Left lung (tissue), 10 donors: ENCODE data around the gene RSPO1. TPM values are rescaled to one million over a fixed set of nuclear protein-coding genes. Genes with fewer than 3 reads are reported as not detected.

Experiments used
- ATAC-seq: fragments of 200-7000 bp; cut with Tn5 transposase; one replicate; pipeline ENCODE4 v1.9.1; 2020; ENCODE audit warnings: moderate library complexity
- DNase-seq, 4 donors: peaks; one replicate each; pipeline ENCODE4 v3.0.0-alpha.2; 2013 to 2020
- H3K27ac ChIP-seq, 2 donors: fragments of 200-600 bp; sonication (generic) in 1 of 2; one replicate each; pipeline versions ENCODE4 v1.5.0 to v1.8.0; 2020 to 2021
- H3K27me3 ChIP-seq, 2 donors: fragments of 200-600 bp; sonication (generic) in 1 of 2; one replicate each; pipeline versions ENCODE4 v1.5.0 to v1.8.0; 2020 to 2021
- H3K36me3 ChIP-seq, 2 donors: fragments of 200-600 bp; sonication (generic) in 1 of 2; one replicate each; pipeline versions ENCODE4 v1.5.0 to v1.8.0; 2020 to 2021
- H3K4me1 ChIP-seq, 2 donors: fragments of 200-600 bp; one replicate each; pipeline ENCODE4 v1.8.0; 2021
- H3K4me3 ChIP-seq, 2 donors: fragments of 200-600 bp; sonication (generic) in 1 of 2; one replicate each; pipeline versions ENCODE4 v1.5.0 to v1.8.0; 2020 to 2021; ENCODE audit warnings: mild to moderate bottlenecking in 1 of 2
- H3K9me3 ChIP-seq, 2 donors: fragments of 200-600 bp; sonication (generic) in 1 of 2; one replicate each; pipeline versions ENCODE4 v1.5.0 to v1.8.0; 2020 to 2021
- CTCF ChIP-seq, 2 donors: fragments of 200-600 bp; sonication (generic) in 1 of 2; IDR thresholded peaks; one replicate each; pipeline versions ENCODE4 v1.5.0 to v1.8.0; 2021; ENCODE audit warnings: antibody characterized with exemption in 2 of 2
- intact Hi-C, 2 donors: fragments of 100-400 bp; cut with DNase I; formaldehyde crosslinking; loops; one replicate each; pipeline versions ENCODE4 v1.11.2 to v1.14.2; 2022
- polyA plus RNA-seq, 6 donors: library from polyadenylated mRNA; unstranded; fragments of 120-200 nt; gene quantifications; one replicate each; pipeline ENCODE4 v1.2.1, GENCODE V29; 2013; ENCODE audit not compliant: insufficient read length in 6 of 6
- total RNA-seq, 2 donors: library from RNA; stranded (reverse); fragmentation: NEBNext Ultra II Directional; extraction: Animal tissue kit (Norgen Biotek cat#: 25700); gene quantifications; one replicate each; pipeline ENCODE4 v1.2.1, GENCODE V29; 2021
- donor health status: DM: no; HTN: yes; CAD: no.
- donor health status: DM: no; HTN: no; CAD: no.

Gene RSPO1
- total and polyA plus RNA-seq, 8 donors: 0.52 to 2.2 (median 1.5) TPM

GRCh38 chr1:37634992-37635902, 555 bp upstream of the RSPO1 start:
- Histone ChIP-seq H3K36me3 (no peaks in the 10 kb centered on the region), H3K4me3 (peak overlapping the region in 1 of 2 donors; percentile 23), H3K27ac (no peak overlapping the region), H3K9me3 (no peaks in the 10 kb centered on the region), H3K4me1 (peaks cover 0 to 3% of the 10 kb centered on the region in 2 donors), H3K27me3 (peaks cover 42 to 93% of the 10 kb centered on the region in 2 donors)
- intact Hi-C loops: no loop called here
- DNase-seq (no peak), ATAC-seq (no peak)
- TF ChIP-seq CTCF (IDR thresholded peaks at IDR 0.05): no peak

GRCh38 chr1:37633938-37634243, 801 bp downstream of the RSPO1 start:
- ATAC-seq: no peak
- TF ChIP-seq CTCF (IDR thresholded peaks at IDR 0.05): no peak
- Histone ChIP-seq H3K27ac (no peak overlapping the region), H3K4me1 (peaks cover 0 to 3% of the 10 kb centered on the region in 2 donors), H3K36me3 (no peaks in the 10 kb centered on the region), H3K4me3 (peak overlapping the region in 1 of 2 donors; percentile 23), H3K27me3 (peaks cover 42 to 100% of the 10 kb centered on the region in 2 donors), H3K9me3 (no peaks in the 10 kb centered on the region)
- no peak for DNase-seq
- intact Hi-C loops: no loop called here

- ATAC-seq (no peak), DNase-seq (no peak)
- Histone ChIP-seq H3K4me3 (no peak overlapping the region), H3K4me1 (peaks cover 0 to 3% of the 10 kb centered on the region in 2 donors), H3K36me3 (no peaks in the 10 kb centered on the region), H3K27me3 (peaks cover 42 to 100% of the 10 kb centered on the region in 2 donors), H3K9me3 (no peaks in the 10 kb centered on the region), H3K27ac (no peak overlapping the region)
- intact Hi-C loops: no loop called here
- no peak for TF ChIP-seq CTCF (IDR thresholded peaks at IDR 0.05)
Observed at GRCh38 chr1:37633040-37633937, 1.4 kb downstream of the RSPO1 start.

GRCh38 chr1:37631036-37631435, 3.7 kb downstream of the RSPO1 start:
- TF ChIP-seq CTCF (IDR thresholded peaks at IDR 0.05): no peak
- intact Hi-C loops: no loop called here
- peak in 1 of 4 donors; percentile 16 for DNase-seq
- Histone ChIP-seq H3K4me1 (peaks cover 0 to 3% of the 10 kb centered on the region in 2 donors), H3K27me3 (peaks cover 40 to 88% of the 10 kb centered on the region in 2 donors), H3K36me3 (no peaks in the 10 kb centered on the region), H3K4me3 (no peak overlapping the region), H3K9me3 (no peaks in the 10 kb centered on the region), H3K27ac (no peak overlapping the region)
- no peak for ATAC-seq
